ENCODE results near the gene PPP2R3C.

- TF ChIP-seq EZH2 (IDR thresholded peaks at IDR 0.05; ENCODE audit: low read length, unreplicated experiment) (no peak), CTCF (conservative IDR thresholded peaks at IDR 0.05; ENCODE audit: low read depth, low read length) (no peak)
These were observed 76.1 kb downstream of the PPP2R3C start for GRCh38 chr14:35045798-35046047.
